K562 (cell line): ENCODE measurements around the gene CRYBG1. TPM values are rescaled to one million over a fixed set of nuclear protein-coding genes. Genes with fewer than 3 reads are reported as not detected.
A peak's percentile ranks its signal among the peaks of the same experiment; 100 is the strongest.

Experiments used
- ATAC-seq: fragments of 200-7000 bp; cut with Tn5 transposase; 3 replicates; pipeline ENCODE4 v1.9.1; 2020; ENCODE audit warnings: moderate library complexity
- BruUV-seq: library from RNA; stranded (reverse); fragments of 400-500 nt; replicated peaks from 2 replicates; lab custom pipeline; 2021; lab: Mats Ljungman, UMichigan
- CTCF ChIA-PET: fragments of 300-600 bp; formaldehyde crosslinking; extraction: SDS; loops from one replicate; lab custom pipeline; 2021; ENCODE audit warnings: low intra/inter-chr PET ratio; lab: Yijun Ruan, JAX
- POLR2A ChIA-PET: fragments of 300-600, 350-650 bp; sonication (Branson Sonifier 250); formaldehyde crosslinking; extraction: SDS; loops from one replicate; lab custom pipeline; 2021; ENCODE audit warnings: antibody characterized with exemption, inconsistent platforms; lab: Yijun Ruan, JAX
- DNase-seq, 4 experiments: peaks; one replicate each; pipeline versions ENCODE4 v3.0.0 to v3.0.0-alpha.2; 2011 to 2018; ENCODE audit warnings: low spot score in 3 of 4, mixed read lengths in 3 of 4; ENCODE audit errors: extremely low read depth in 1 of 4
- FAIRE-seq: peaks from 2 replicates; lab custom pipeline; 2011; peaks lifted over from hg19 to GRCh38; lab: Jason Lieb, UNC
- H2AFZ ChIP-seq: 2 replicates; pipeline ENCODE4 v1.6.0; 2011; ENCODE audit warnings: low read depth, low read length, control low read depth, inconsistent platforms
- H3K27ac ChIP-seq: fragments of 200-600 bp; 3 replicates; pipeline ENCODE4 v1.8.0; 2011; ENCODE audit warnings: low read depth, mild to moderate bottlenecking, control low read depth, inconsistent platforms, low read length, moderate library complexity, mixed read lengths; ENCODE audit errors: extremely low read depth
- H3K27me3 ChIP-seq, 2 experiments: fragments of 300-600 bp in 1 of 2; 2 replicates in 1 of 2; 3 replicates in 1 of 2; pipeline versions ENCODE4 v1.6.0 to v1.8.0; 2011; ENCODE audit warnings: inconsistent platforms in 2 of 2, low read length in 2 of 2, mild to moderate bottlenecking in 1 of 2, mixed read lengths in 1 of 2, moderate library complexity in 1 of 2; ENCODE audit not compliant: control insufficient read depth in 2 of 2, insufficient read depth in 2 of 2
- H3K36me3 ChIP-seq: fragments of 300-600 bp; 3 replicates; pipeline ENCODE4 v1.8.0; 2011; ENCODE audit warnings: mild to moderate bottlenecking, low read length, inconsistent platforms; ENCODE audit not compliant: control insufficient read depth, insufficient read depth
- H3K4me1 ChIP-seq, 2 experiments: fragments of 200-600 bp in 1 of 2; replicated peaks in 1 of 2; 2 replicates in 1 of 2; 3 replicates in 1 of 2; pipeline versions ENCODE4 v1.5.1 to v1.8.0; 2011; ENCODE audit warnings: inconsistent platforms in 2 of 2, low read length in 2 of 2, mild to moderate bottlenecking in 1 of 2, mixed read lengths in 1 of 2, moderate library complexity in 1 of 2; ENCODE audit not compliant: control insufficient read depth in 2 of 2, insufficient read depth in 2 of 2
- H3K4me2 ChIP-seq: 2 replicates; pipeline ENCODE4 v1.6.1; 2011; ENCODE audit warnings: low read length, control low read depth, inconsistent platforms, mixed read lengths; ENCODE audit not compliant: insufficient read depth
- H3K4me3 ChIP-seq: fragments of 200-600 bp; sonication (generic), shearing (Covaris generic); 2 replicates; pipeline ENCODE4 v1.5.1; 2016; ENCODE audit warnings: control low read depth, inconsistent platforms
- H3K79me2 ChIP-seq: fragments of 200-600 bp; 3 replicates; pipeline ENCODE4 v1.8.0; 2011; ENCODE audit warnings: low read length, inconsistent platforms; ENCODE audit not compliant: control insufficient read depth, insufficient read depth
- H3K9ac ChIP-seq, 2 experiments: 2 replicates each; pipeline versions ENCODE4 v1.6.0 to v1.6.1; 2011; ENCODE audit warnings: low read depth in 2 of 2, low read length in 2 of 2, control low read depth in 1 of 2, inconsistent platforms in 1 of 2, mild to moderate bottlenecking in 1 of 2, mixed read lengths in 1 of 2; ENCODE audit not compliant: insufficient read depth in 1 of 2
- H3K9me1 ChIP-seq: one replicate; pipeline ENCODE4 v1.6.0; 2011; ENCODE audit warnings: inconsistent platforms, mild to moderate bottlenecking, low read length, moderate library complexity; ENCODE audit not compliant: control insufficient read depth, insufficient read depth
- H3K9me3 ChIP-seq: replicated peaks from 2 replicates; pipeline ENCODE4 v1.5.1; 2011; ENCODE audit warnings: low read depth, low read length, inconsistent platforms; ENCODE audit not compliant: control insufficient read depth, insufficient read depth
- H4K20me1 ChIP-seq: replicated peaks from 2 replicates; pipeline ENCODE4 v1.6.1; 2011; ENCODE audit warnings: low read length, inconsistent platforms, mixed read lengths; ENCODE audit not compliant: control insufficient read depth, insufficient read depth
- CTBP1 ChIP-seq: fragments of 450-650 bp; IDR thresholded peaks from 2 replicates; pipeline ENCODE4 v1.6.1; 2016; ENCODE audit warnings: borderline replicate concordance
- ESRRA ChIP-seq: fragments of 450-650 bp; IDR thresholded peaks from 2 replicates; pipeline ENCODE4 v1.6.1; 2014; ENCODE audit warnings: low read depth, mild to moderate bottlenecking, moderate library complexity, borderline replicate concordance
- EZH2 ChIP-seq: IDR thresholded peaks from 2 replicates; pipeline ENCODE4 v1.6.1; 2012; ENCODE audit warnings: low read depth, mild to moderate bottlenecking, inconsistent platforms, low read length, borderline replicate concordance
- GATAD2A ChIP-seq: fragments of 450-650 bp; IDR thresholded peaks from 2 replicates; pipeline ENCODE4 v1.6.1; 2017
- IRF2 ChIP-seq: sonication (generic); formaldehyde crosslinking; IDR thresholded peaks from 2 replicates; pipeline ENCODE4 v1.8.1; 2022; ENCODE audit warnings: mild to moderate bottlenecking, missing genetic modification reagents
- KLF10 ChIP-seq: fragments of 250-450 bp; sonication (Bioruptor Pico); IDR thresholded peaks from 2 replicates; pipeline ENCODE4 v1.6.1; 2021; ENCODE audit warnings: matching md5 sums
- SP1 ChIP-seq: sonication (generic); formaldehyde crosslinking; IDR thresholded peaks from 2 replicates; pipeline ENCODE4 v1.8.1; 2022; ENCODE audit warnings: mild to moderate bottlenecking, missing genetic modification reagents
- SPI1 ChIP-seq: IDR thresholded peaks from 2 replicates; pipeline ENCODE4 v1.6.1; 2011; ENCODE audit warnings: low read depth, low read length, control low read depth, borderline replicate concordance
- ZNF277 ChIP-seq: fragments of 250-450 bp; sonication (Bioruptor Pico); IDR thresholded peaks from 2 replicates; pipeline ENCODE4 v1.8.0; 2022; ENCODE audit warnings: inconsistent platforms, mild to moderate bottlenecking, moderate library complexity, borderline replicate concordance
- ZSCAN32 ChIP-seq: fragments of 450-650 bp; formaldehyde crosslinking; IDR thresholded peaks from 2 replicates; pipeline ENCODE4 v1.4.0; 2020; ENCODE audit warnings: mild to moderate bottlenecking, moderate library complexity
- WGBS: fragments of 100-300 bp; shearing (Covaris generic); methylation state at CpG from one replicate; pipeline ENCODE4 v1.1.6; 2016; ENCODE audit warnings: low coverage, mixed read lengths; ENCODE audit not compliant: insufficient coverage; ENCODE audit errors: missing lambda C conversion rate; 5-methylcytosine and 5-hydroxymethylcytosine counted together
- in situ Hi-C: fragments of 300-500 bp; cut with MboI; formaldehyde crosslinking; loops from 4 replicates; pipeline ENCODE4 v1.15.0; 2018; ENCODE audit warnings: inconsistent platforms, mixed read lengths
- intact Hi-C: fragments of 100-400 bp; cut with micrococcal nuclease; formaldehyde crosslinking; loops from 2 replicates; pipeline ENCODE4 v1.14.2; 2022
- polyA plus RNA-seq, 8 experiments: library from polyadenylated mRNA; depleted of rRNA in 4 of 8; stranded (reverse) in 5 of 8; unstranded in 3 of 8; fragments of >200 nt; fragmentation: Nextera tagmentation in 2 of 8; fragmentation: Illumina TruSeq in 1 of 8; extraction: Ambion mirVana in 2 of 8; extraction: Trizol in 1 of 8; gene quantifications; 2 replicates each; pipeline versions ENCODE4 v1.2.1 to v1.2.3, GENCODE V29; 2011 to 2014; ENCODE audit warnings: inconsistent platforms in 1 of 8, missing spikeins in 1 of 8
- total RNA-seq, 7 experiments: library from RNA; depleted of rRNA in 6 of 7; stranded (reverse); fragments of >200 nt in 6 of 7; fragmentation: Illumina TruSeq in 2 of 7; extraction: Trizol in 2 of 7; gene quantifications; 2 replicates each; pipeline versions ENCODE4 v1.2.1 to v1.2.3, GENCODE V29; 2011 to 2021; ENCODE audit warnings: low replicate concordance in 1 of 7
- TF ChIP-seq, protein P1 (sequence below): fragments of 250-450 bp; sonication (Bioruptor Pico); IDR thresholded peaks from 2 replicates; pipeline ENCODE4 v1.4.0; 2020; ENCODE audit warnings: mild to moderate bottlenecking

CRYBG1 gene
- total and polyA plus RNA-seq, 9 of the 15 experiments (the other 6 are each of a cell fraction or from before 2014, with no cell fraction given) = 0.07 to 0.47 (median 0.11) TPM

- no peaks in the 10 kb centered on the region for H3K36me3 ChIP-seq
- H3K27ac ChIP-seq = no peak overlapping the region
- H3K9ac ChIP-seq = no peak overlapping the region
- ChIA-PET CTCF (interaction anchor here (2.9 to 5.7 kb wide), 2 partner anchors 108 to 118 kb away, joined by 20 to 61 read pairs; no protein-coding TSS in a partner anchor), POLR2A (no interaction called here)
- no peak overlapping the region for H2AFZ ChIP-seq
- H3K4me2 ChIP-seq = no peak overlapping the region
- FAIRE-seq (no peak), DNase-seq (no peak), ATAC-seq (no peak)
- intact Hi-C loops = loop anchor here (5.0 to 10.0 kb wide), 2 partner anchors 353 to 549 kb away; no protein-coding TSS in a partner anchor
- H3K9me1 ChIP-seq = no peaks in the 10 kb centered on the region
- BruUV-seq = no TSS peak
- in situ Hi-C loops = loop anchor here (5.0 kb wide), 2 partner anchors 119 to 534 kb away; no protein-coding TSS in a partner anchor
- 17% methylated on average over 6 of the region's 6 CpGs for WGBS
- H3K27me3 ChIP-seq = peaks cover 0 to 10% of the 10 kb centered on the region in 2 experiments; a peak in 3 of 5 replicates
- TF ChIP-seq KLF10 (CRISPR knock-in tag) (no peak), CTBP1 (peak; percentile 16; the same call in 1 of the 2 replicates), IRF2 (CRISPR knock-in tag) (no peak), ESRRA (peak; percentile 41; the same call in 1 of the 2 replicates), SPI1 (peak; percentile 54; the same call in 1 of the 2 replicates)
- H3K4me1 ChIP-seq = no peaks in the 10 kb centered on the region
- no peaks in the 10 kb centered on the region for H3K79me2 ChIP-seq
- H4K20me1 ChIP-seq = no peaks in the 10 kb centered on the region
- no peaks in the 10 kb centered on the region for H3K9me3 ChIP-seq
- no peak overlapping the region for H3K4me3 ChIP-seq
Observed at GRCh38 chr6:106448000-106448426, 87.5 kb downstream of the CRYBG1 start.

GRCh38 chr6:106450653-106451052, 90.1 kb downstream of the CRYBG1 start:
- no peaks in the 10 kb centered on the region for H3K79me2 ChIP-seq
- intact Hi-C loops = no loop called here
- TF ChIP-seq GATAD2A (no peak), SP1 (CRISPR knock-in tag) (no peak), ZSCAN32 (no peak), EZH2 (no peak), ZNF277 (CRISPR knock-in tag) (no peak)
- TF ChIP-seq, protein P1, sequence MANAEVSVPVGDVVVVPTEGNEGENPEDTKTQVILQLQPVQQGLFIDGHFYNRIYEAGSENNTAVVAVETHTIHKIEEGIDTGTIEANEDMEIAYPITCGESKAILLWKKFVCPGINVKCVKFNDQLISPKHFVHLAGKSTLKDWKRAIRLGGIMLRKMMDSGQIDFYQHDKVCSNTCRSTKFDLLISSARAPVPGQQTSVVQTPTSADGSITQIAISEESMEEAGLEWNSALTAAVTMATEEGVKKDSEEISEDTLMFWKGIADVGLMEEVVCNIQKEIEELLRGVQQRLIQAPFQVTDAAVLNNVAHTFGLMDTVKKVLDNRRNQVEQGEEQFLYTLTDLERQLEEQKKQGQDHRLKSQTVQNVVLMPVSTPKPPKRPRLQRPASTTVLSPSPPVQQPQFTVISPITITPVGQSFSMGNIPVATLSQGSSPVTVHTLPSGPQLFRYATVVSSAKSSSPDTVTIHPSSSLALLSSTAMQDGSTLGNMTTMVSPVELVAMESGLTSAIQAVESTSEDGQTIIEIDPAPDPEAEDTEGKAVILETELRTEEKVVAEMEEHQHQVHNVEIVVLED (CRISPR knock-in tag) = no peak
- TF ChIP-seq, all 486 proteins: peak for 0
- Histone ChIP-seq H3K4me3 (no peak overlapping the region), H4K20me1 (no peaks in the 10 kb centered on the region), H3K9me1 (no peaks in the 10 kb centered on the region), H3K36me3 (no peaks in the 10 kb centered on the region), H3K9me3 (no peaks in the 10 kb centered on the region), H3K4me2 (no peak overlapping the region), H3K9ac (no peak overlapping the region), H3K27ac (no peak overlapping the region), H3K4me1 (no peaks in the 10 kb centered on the region), H2AFZ (no peak overlapping the region), H3K27me3 (peaks cover 8 to 16% of the 10 kb centered on the region in 2 experiments; a peak in 3 of 5 replicates)
- DNase-seq = no peak
- no peak for ATAC-seq
- WGBS = 0% methylated on average over 2 of the region's 2 CpGs
- no TSS peak for BruUV-seq
- no peak for FAIRE-seq
- ChIA-PET POLR2A (no interaction called here), CTCF (no interaction called here)
- in situ Hi-C loops = no loop called here
